DND-41 (cell line): Measurements from ENCODE around the gene HS3ST5.

Experiments
- CTCF ChIP-seq: IDR thresholded peaks from 2 replicates; pipeline ENCODE4 v1.5.1; 2012; ENCODE audit warnings: borderline replicate concordance, low read length, moderate library complexity, mild to moderate bottlenecking; ENCODE audit not compliant: poor library complexity, severe bottlenecking; ENCODE audit errors: extremely low read depth
- EZH2 ChIP-seq: IDR thresholded peaks from 3 replicates; pipeline ENCODE4 v1.6.1; 2012; ENCODE audit warnings: borderline replicate concordance, low read depth, mild to moderate bottlenecking, moderate library complexity, low read length, inconsistent platforms; ENCODE audit not compliant: severe bottlenecking

- TF ChIP-seq CTCF (no peak), EZH2 (no peak)
These were observed 114.1 kb downstream of the HS3ST5 start for GRCh38 chr6:114228675-114229074.
